HCT116 (cell line): ENCODE measurements around the gene CYSLTR2. TPM values are rescaled to one million over a fixed set of nuclear protein-coding genes. Genes with fewer than 3 reads are reported as not detected.

Source experiments
- ATAC-seq: fragments of 200-7000 bp; cut with Tn5 transposase; 2 replicates; pipeline ENCODE4 v1.9.1; 2020; ENCODE audit warnings: mild to moderate bottlenecking, moderate library complexity
- BruUV-seq: library from RNA; stranded (reverse); fragments of 400-500 nt; replicated peaks from 2 replicates; lab custom pipeline; 2021; lab: Mats Ljungman, UMichigan
- CTCF ChIA-PET: fragments of 300-600 bp; sonication (Branson Sonifier 250); formaldehyde crosslinking; loops from one replicate; lab custom pipeline; 2021; ENCODE audit warnings: antibody characterized with exemption; lab: Charles Lee
- POLR2A ChIA-PET: fragments of 300-600, 350-600 bp; sonication (Branson Sonifier 250); formaldehyde crosslinking; loops from one replicate; lab custom pipeline; 2021; ENCODE audit warnings: antibody characterized with exemption; lab: Charles Lee
- RAD21 ChIA-PET, 2 experiments: fragments of 300-600 bp; sonication (Branson Sonifier 250); formaldehyde crosslinking; loops; one replicate each; lab custom pipeline; 2023; ENCODE audit warnings: low total read pairs in 2 of 2; ENCODE audit not compliant: uncharacterized antibody in 2 of 2, unreplicated experiment in 2 of 2, low non-redundant PET in 1 of 2; lab: Charles Lee
- DNase-seq: peaks from one replicate; pipeline ENCODE4 v3.0.0-alpha.2; 2010; ENCODE audit warnings: low read depth, low spot score
- H2AFZ ChIP-seq: fragments of 200-600 bp; shearing (Covaris generic), sonication (generic); 2 replicates; pipeline ENCODE4 v1.6.1; 2017; ENCODE audit warnings: low read depth, mixed run types, mixed read lengths, antibody characterized with exemption, low read length; ENCODE audit not compliant: poor library complexity, severe bottlenecking
- H3K27ac ChIP-seq: 2 replicates; pipeline ENCODE4 v1.5.1; 2012; ENCODE audit warnings: low read depth, low read length
- H3K27me3 ChIP-seq: fragments of 200-600 bp; sonication (generic); 2 replicates; pipeline ENCODE4 v1.6.1; 2016; ENCODE audit warnings: mixed run types, low read length, mixed read lengths; ENCODE audit not compliant: insufficient read depth
- H3K36me3 ChIP-seq, 2 experiments: fragments of 200-500 bp in 1 of 2; fragments of 200-600 bp in 1 of 2; sonication (Bioruptor generic) in 1 of 2; sonication (generic) in 1 of 2; 2 replicates each; pipeline versions ENCODE4 v1.5.1 to v1.6.1; 2014 to 2016; ENCODE audit warnings: low read length in 2 of 2, inconsistent platforms in 1 of 2, mixed read lengths in 1 of 2, mixed run types in 1 of 2; ENCODE audit not compliant: insufficient read depth in 2 of 2, control insufficient read depth in 1 of 2
- H3K4me1 ChIP-seq, 2 experiments: fragments of 200-600 bp in 1 of 2; sonication (generic) in 1 of 2; 2 replicates each; pipeline versions ENCODE4 v1.5.1 to v1.6.1; 2012 to 2017; ENCODE audit warnings: low read length in 2 of 2, inconsistent platforms in 1 of 2, mild to moderate bottlenecking in 1 of 2, mixed read lengths in 1 of 2, mixed run types in 1 of 2, moderate library complexity in 1 of 2; ENCODE audit not compliant: insufficient read depth in 2 of 2, control insufficient read depth in 1 of 2
- H3K4me2 ChIP-seq: fragments of 200-600 bp; sonication (generic); 2 replicates; pipeline ENCODE4 v1.6.1; 2017; ENCODE audit warnings: mixed run types, low read length, mixed read lengths
- H3K4me3 ChIP-seq, 2 experiments: fragments of 200-600 bp in 1 of 2; sonication (generic) in 1 of 2; replicated peaks in 1 of 2; 2 replicates each; pipeline ENCODE4 v1.5.1; 2011 to 2016; ENCODE audit warnings: low read length in 2 of 2, control low read depth in 1 of 2, low read depth in 1 of 2, mild to moderate bottlenecking in 1 of 2, mixed read lengths in 1 of 2, mixed run types in 1 of 2
- H3K79me2 ChIP-seq: fragments of 200-600 bp; sonication (generic); 2 replicates; pipeline ENCODE4 v1.6.1; 2017; ENCODE audit warnings: mild to moderate bottlenecking, mixed run types, low read length, moderate library complexity, mixed read lengths; ENCODE audit not compliant: insufficient read depth
- H3K9ac ChIP-seq: fragments of 200-600 bp; sonication (generic); 2 replicates; pipeline ENCODE4 v1.6.1; 2016; ENCODE audit warnings: low read length, mixed read lengths
- H3K9me2 ChIP-seq: fragments of 200-600 bp; sonication (generic), shearing (Covaris generic); 2 replicates; pipeline ENCODE4 v1.6.1; 2017; ENCODE audit warnings: mixed run types, mild to moderate bottlenecking, moderate library complexity; ENCODE audit not compliant: insufficient read depth
- H3K9me3 ChIP-seq, 2 experiments: fragments of 200-500 bp in 1 of 2; fragments of 200-600 bp in 1 of 2; sonication (Bioruptor generic) in 1 of 2; sonication (generic) in 1 of 2; 2 replicates each; pipeline ENCODE4 v1.6.1; 2014 to 2017; ENCODE audit warnings: low read length in 2 of 2, mixed read lengths in 2 of 2, inconsistent platforms in 1 of 2, low read depth in 1 of 2, mild to moderate bottlenecking in 1 of 2, mixed run types in 1 of 2, moderate library complexity in 1 of 2; ENCODE audit not compliant: control insufficient read depth in 1 of 2, insufficient read depth in 1 of 2
- H4K20me1 ChIP-seq: fragments of 200-600 bp; sonication (generic), shearing (Covaris generic); 2 replicates; pipeline ENCODE4 v1.6.1; 2017; ENCODE audit warnings: mixed run types, mild to moderate bottlenecking, moderate library complexity; ENCODE audit not compliant: insufficient read depth
- CBX3 ChIP-seq: IDR thresholded peaks from 2 replicates; pipeline ENCODE4 v1.6.1; 2012; ENCODE audit warnings: low read depth
- CEBPB ChIP-seq: IDR thresholded peaks from 2 replicates; pipeline ENCODE4 v1.6.1; 2012; ENCODE audit warnings: low read depth
- EGR1 ChIP-seq: IDR thresholded peaks from 2 replicates; pipeline ENCODE4 v1.6.1; 2012; ENCODE audit warnings: low read depth
- ELF1 ChIP-seq: IDR thresholded peaks from 2 replicates; pipeline ENCODE4 v1.6.1; 2012; ENCODE audit warnings: low read depth, borderline replicate concordance
- EZH2phosphoT487 ChIP-seq: fragments of 200-600 bp; IDR thresholded peaks from 2 replicates; pipeline ENCODE4 v1.6.1; 2018; ENCODE audit warnings: antibody characterized with exemption, borderline replicate concordance
- JUND ChIP-seq: IDR thresholded peaks from 2 replicates; pipeline ENCODE4 v1.6.1; 2012
- POLR2A ChIP-seq: IDR thresholded peaks from 2 replicates; pipeline ENCODE4 v1.7.0; 2011; ENCODE audit warnings: borderline replicate concordance; ENCODE audit not compliant: insufficient read depth, insufficient read length; ENCODE audit errors: extremely low read depth
- TCF7L2 ChIP-seq: IDR thresholded peaks from 2 replicates; pipeline ENCODE4 v1.7.0; 2011; ENCODE audit warnings: borderline replicate concordance, inconsistent platforms; ENCODE audit not compliant: insufficient read depth, insufficient read length; ENCODE audit errors: extremely low read depth
- intact Hi-C: fragments of 100-400 bp; cut with micrococcal nuclease; formaldehyde crosslinking; loops from 2 replicates; pipeline ENCODE4 v1.10.0; 2022
- total RNA-seq: library from RNA; stranded (reverse); gene quantifications from one replicate; pipeline ENCODE4 v1.2.1, GENCODE V29; 2021; ENCODE audit not compliant: unreplicated experiment
- TF ChIP-seq, protein P1 (sequence below): IDR thresholded peaks from 2 replicates; pipeline ENCODE4 v1.6.1; 2012
- TF ChIP-seq, protein P2 (sequence below): IDR thresholded peaks from 2 replicates; pipeline ENCODE4 v1.6.1; 2011; ENCODE audit warnings: mild to moderate bottlenecking, low read length, moderate library complexity; ENCODE audit not compliant: insufficient replicate concordance; ENCODE audit errors: extremely low read depth

The CYSLTR2 gene
- total RNA-seq, 1 experiment from 2014 or later = not detected

DNA sequence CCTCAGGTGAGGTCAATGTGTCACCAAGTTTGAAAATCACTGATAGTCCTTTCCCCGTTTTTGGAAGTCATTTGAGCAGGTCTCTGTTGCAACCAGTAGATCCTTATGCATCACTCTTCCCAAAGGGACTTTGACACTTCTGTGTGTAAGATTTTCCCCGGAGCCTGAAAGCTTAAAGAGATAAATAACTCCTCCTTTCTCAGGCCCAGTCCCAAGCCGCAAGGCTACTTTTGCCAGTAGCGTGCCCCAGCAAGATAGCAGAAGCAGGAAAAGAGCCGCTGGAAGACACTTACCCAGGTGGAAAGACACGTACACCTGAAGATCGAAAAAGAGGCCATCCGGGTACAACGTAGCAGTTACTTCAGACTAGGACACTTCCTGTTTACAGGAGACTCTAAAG lies 106.9 kb downstream of the CYSLTR2 start:
- CTCF ChIA-PET = no interaction called here
- Histone ChIP-seq H3K9me3 (no peaks in the 10 kb centered on the region; a peak in 1 of 4 replicates), H3K4me1 (no peaks in the 10 kb centered on the region), H3K4me3 (no peak overlapping the region), H3K9me2 (no peaks in the 10 kb centered on the region), H4K20me1 (no peaks in the 10 kb centered on the region), H3K9ac (no peak overlapping the region), H3K27ac (no peak overlapping the region), H3K27me3 (no peaks in the 10 kb centered on the region), H2AFZ (no peak overlapping the region), H3K79me2 (no peaks in the 10 kb centered on the region), H3K4me2 (no peak overlapping the region), H3K36me3 (no peaks in the 10 kb centered on the region; a peak in 1 of 4 replicates)
- DNase-seq = no peak
- TF ChIP-seq TCF7L2 (no peak), JUND (no peak), CEBPB (no peak), ELF1 (no peak), EZH2phosphoT487 (no peak), POLR2A (no peak), EGR1 (no peak), CBX3 (no peak)
- TF ChIP-seq, protein P1, sequence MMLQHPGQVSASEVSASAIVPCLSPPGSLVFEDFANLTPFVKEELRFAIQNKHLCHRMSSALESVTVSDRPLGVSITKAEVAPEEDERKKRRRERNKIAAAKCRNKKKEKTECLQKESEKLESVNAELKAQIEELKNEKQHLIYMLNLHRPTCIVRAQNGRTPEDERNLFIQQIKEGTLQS = no peak
- TF ChIP-seq, protein P2, sequence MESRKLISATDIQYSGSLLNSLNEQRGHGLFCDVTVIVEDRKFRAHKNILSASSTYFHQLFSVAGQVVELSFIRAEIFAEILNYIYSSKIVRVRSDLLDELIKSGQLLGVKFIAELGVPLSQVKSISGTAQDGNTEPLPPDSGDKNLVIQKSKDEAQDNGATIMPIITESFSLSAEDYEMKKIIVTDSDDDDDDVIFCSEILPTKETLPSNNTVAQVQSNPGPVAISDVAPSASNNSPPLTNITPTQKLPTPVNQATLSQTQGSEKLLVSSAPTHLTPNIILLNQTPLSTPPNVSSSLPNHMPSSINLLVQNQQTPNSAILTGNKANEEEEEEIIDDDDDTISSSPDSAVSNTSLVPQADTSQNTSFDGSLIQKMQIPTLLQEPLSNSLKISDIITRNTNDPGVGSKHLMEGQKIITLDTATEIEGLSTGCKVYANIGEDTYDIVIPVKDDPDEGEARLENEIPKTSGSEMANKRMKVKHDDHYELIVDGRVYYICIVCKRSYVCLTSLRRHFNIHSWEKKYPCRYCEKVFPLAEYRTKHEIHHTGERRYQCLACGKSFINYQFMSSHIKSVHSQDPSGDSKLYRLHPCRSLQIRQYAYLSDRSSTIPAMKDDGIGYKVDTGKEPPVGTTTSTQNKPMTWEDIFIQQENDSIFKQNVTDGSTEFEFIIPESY = no peak
- RAD21 ChIA-PET = no interaction called here
- POLR2A ChIA-PET = no interaction called here
- no peak for ATAC-seq
- intact Hi-C loops = no loop called here
- BruUV-seq = no TSS peak

Other genes with a start within 250 kb of the CYSLTR2 start
- gene LPAR6, start 240.8 kb upstream of the CYSLTR2 start, total RNA-seq = 0.12 TPM
- 1.3 TPM for gene RCBTB2, start 120.8 kb upstream of the CYSLTR2 start, total RNA-seq